H9 (cell line): ENCODE results near the gene SLC16A6. TPM values are rescaled to one million over a fixed set of nuclear protein-coding genes. Genes with fewer than 3 reads are reported as not detected.

Experiments
- DNase-seq: peaks from one replicate; pipeline ENCODE4 v3.0.0-alpha.2; 2017
- H2AFZ ChIP-seq: one replicate; pipeline ENCODE4 v1.6.1; 2013; ENCODE audit warnings: mild to moderate bottlenecking, low read length, control low read depth, moderate library complexity
- H2AK5ac ChIP-seq: 2 replicates; pipeline ENCODE4 v1.6.1; 2013; ENCODE audit warnings: low read length, control low read depth, mixed read lengths; ENCODE audit not compliant: insufficient read length
- H2BK120ac ChIP-seq: one replicate; pipeline ENCODE4 v1.6.1; 2013; ENCODE audit warnings: low read depth, mild to moderate bottlenecking, low read length, control low read depth, inconsistent platforms; ENCODE audit not compliant: poor library complexity, severe bottlenecking
- H2BK12ac ChIP-seq: 2 replicates; pipeline ENCODE4 v1.6.1; 2013; ENCODE audit warnings: low read length, control low read depth, mixed read lengths, low read depth; ENCODE audit not compliant: insufficient read length
- H2BK15ac ChIP-seq: 2 replicates; pipeline ENCODE4 v1.6.1; 2013; ENCODE audit warnings: low read depth, low read length, control low read depth
- H2BK20ac ChIP-seq: one replicate; pipeline ENCODE4 v1.6.1; 2013; ENCODE audit warnings: low read depth, mild to moderate bottlenecking, low read length, control low read depth, inconsistent platforms; ENCODE audit not compliant: poor library complexity, severe bottlenecking
- H2BK5ac ChIP-seq: 2 replicates; pipeline ENCODE4 v1.6.1; 2013; ENCODE audit warnings: low read length, control low read depth, mixed read lengths; ENCODE audit not compliant: insufficient read length
- H3K14ac ChIP-seq: 2 replicates; pipeline ENCODE4 v1.6.1; 2013; ENCODE audit warnings: low read length, control low read depth; ENCODE audit not compliant: insufficient read depth
- H3K18ac ChIP-seq: 2 replicates; pipeline ENCODE4 v1.6.1; 2013; ENCODE audit warnings: low read depth, mild to moderate bottlenecking, mixed read lengths, low read length, control low read depth; ENCODE audit not compliant: insufficient read length
- H3K23ac ChIP-seq: 2 replicates; pipeline ENCODE4 v1.6.1; 2013; ENCODE audit warnings: low read length, control low read depth, mixed read lengths, low read depth; ENCODE audit not compliant: insufficient read length
- H3K23me2 ChIP-seq: 2 replicates; pipeline ENCODE4 v1.6.1; 2013; ENCODE audit warnings: low read depth, mild to moderate bottlenecking, mixed read lengths, low read length, control low read depth; ENCODE audit not compliant: insufficient read length, poor library complexity, severe bottlenecking
- H3K27ac ChIP-seq: 2 replicates; pipeline ENCODE4 v1.5.1; 2013; ENCODE audit warnings: low read length, control low read depth, mixed read lengths, low read depth; ENCODE audit not compliant: insufficient read length
- H3K27me3 ChIP-seq: 2 replicates; pipeline ENCODE4 v1.6.1; 2013; ENCODE audit warnings: low read length, control low read depth, inconsistent platforms; ENCODE audit not compliant: insufficient read depth
- H3K4ac ChIP-seq: 2 replicates; pipeline ENCODE4 v1.6.1; 2013; ENCODE audit warnings: low read depth, mild to moderate bottlenecking, control low read depth, inconsistent platforms, low read length, moderate library complexity
- H3K4me1 ChIP-seq: 2 replicates; pipeline ENCODE4 v1.6.1; 2013; ENCODE audit warnings: low read length, control low read depth, inconsistent platforms; ENCODE audit not compliant: insufficient read depth
- H3K4me2 ChIP-seq: 2 replicates; pipeline ENCODE4 v1.6.1; 2013; ENCODE audit warnings: low read length, control low read depth, mixed read lengths; ENCODE audit not compliant: insufficient read length, insufficient read depth
- H3K56ac ChIP-seq: 2 replicates; pipeline ENCODE4 v1.6.1; 2013; ENCODE audit warnings: low read depth, mild to moderate bottlenecking, mixed read lengths, low read length, control low read depth; ENCODE audit not compliant: insufficient read length
- H3K79me1 ChIP-seq: 2 replicates; pipeline ENCODE4 v1.6.1; 2013; ENCODE audit warnings: low read depth, mild to moderate bottlenecking, moderate library complexity, low read length, control low read depth, inconsistent platforms; ENCODE audit not compliant: insufficient read depth, poor library complexity, severe bottlenecking
- H3K79me2 ChIP-seq: 2 replicates; pipeline ENCODE4 v1.6.1; 2013; ENCODE audit warnings: low read length, control low read depth, inconsistent platforms; ENCODE audit not compliant: insufficient read depth
- H3K9ac ChIP-seq: 2 replicates; pipeline ENCODE4 v1.6.1; 2013; ENCODE audit warnings: low read length, control low read depth, mixed read lengths; ENCODE audit not compliant: insufficient read length; ENCODE audit errors: extremely low read depth
- H3K9me3 ChIP-seq: one replicate; pipeline ENCODE4 v1.6.1; 2013; ENCODE audit warnings: low read depth, low read length, inconsistent platforms; ENCODE audit not compliant: control insufficient read depth
- H3T11ph ChIP-seq: one replicate; pipeline ENCODE4 v1.6.1; 2013; ENCODE audit warnings: mild to moderate bottlenecking, low read length, control low read depth, inconsistent platforms
- H4K20me1 ChIP-seq: one replicate; pipeline ENCODE4 v1.6.1; 2013; ENCODE audit not compliant: control insufficient read depth, insufficient read length, insufficient read depth
- H4K5ac ChIP-seq: 2 replicates; pipeline ENCODE4 v1.6.1; 2013; ENCODE audit warnings: low read depth, mild to moderate bottlenecking, mixed read lengths, low read length, control low read depth; ENCODE audit not compliant: insufficient read length
- H4K8ac ChIP-seq: replicated peaks from 2 replicates; pipeline ENCODE4 v1.6.1; 2013; ENCODE audit warnings: low read length, control low read depth, mixed read lengths, low read depth; ENCODE audit not compliant: insufficient read length
- H4K91ac ChIP-seq: 2 replicates; pipeline ENCODE4 v1.6.1; 2013; ENCODE audit warnings: low read depth, mild to moderate bottlenecking, moderate library complexity, mixed read lengths, low read length, control low read depth; ENCODE audit not compliant: insufficient read length
- H3K27ac Mint-ChIP-seq, 3 experiments: 2 replicates in 2 of 3; 3 replicates in 1 of 3; pipeline ENCODE4 v1.8.0; 2020 to 2021; ENCODE audit warnings: mixed read lengths in 3 of 3, mild to moderate bottlenecking in 1 of 3, moderate library complexity in 1 of 3
- H3K27me3 Mint-ChIP-seq: 2 replicates; pipeline ENCODE4 v1.8.0; 2021; ENCODE audit warnings: low read depth, mild to moderate bottlenecking, moderate library complexity, mixed read lengths
- H3K36me3 Mint-ChIP-seq, 3 experiments: 2 replicates in 2 of 3; 3 replicates in 1 of 3; pipeline ENCODE4 v1.8.0; 2020 to 2021; ENCODE audit warnings: low read depth in 3 of 3, mixed read lengths in 3 of 3; ENCODE audit not compliant: insufficient read depth in 1 of 3
- H3K4me1 Mint-ChIP-seq, 2 experiments: 2 replicates each; pipeline ENCODE4 v1.8.0; 2020; ENCODE audit warnings: mixed read lengths in 2 of 2
- H3K4me3 Mint-ChIP-seq, 2 experiments: 2 replicates in 1 of 2; 3 replicates in 1 of 2; pipeline ENCODE4 v1.8.0; 2020 to 2021; ENCODE audit warnings: mild to moderate bottlenecking in 2 of 2, mixed read lengths in 2 of 2, moderate library complexity in 1 of 2
- H3K9me3 Mint-ChIP-seq, 2 experiments: 2 replicates in 1 of 2; 3 replicates in 1 of 2; pipeline ENCODE4 v1.8.0; 2020; ENCODE audit warnings: mild to moderate bottlenecking in 2 of 2, mixed read lengths in 2 of 2, moderate library complexity in 1 of 2
- WGBS: extraction: QIAGEN DNeasy Blood & Tissue Kit; methylation state at CpG from one replicate; pipeline ENCODE4 v1.1.7; 2013; ENCODE audit warnings: missing lambda C conversion rate, low lambda C conversion rate, mixed read lengths; ENCODE audit not compliant: insufficient read length; ENCODE audit errors: extremely low coverage; 5-methylcytosine and 5-hydroxymethylcytosine counted together
- total RNA-seq: library from RNA; stranded (reverse); gene quantifications from 2 replicates; pipeline ENCODE4 v1.2.1, GENCODE V29; 2021
- TF ChIP-seq, protein P1 (sequence below): fragments of 200-600 bp; sonication (generic); conservative IDR thresholded peaks from 3 replicates; pipeline ENCODE4 v1.8.0; 2021; ENCODE audit warnings: antibody characterized with exemption, mild to moderate bottlenecking

SLC16A6 gene
- total RNA-seq, 1 experiment from 2014 or later: 0.33 TPM

DNA sequence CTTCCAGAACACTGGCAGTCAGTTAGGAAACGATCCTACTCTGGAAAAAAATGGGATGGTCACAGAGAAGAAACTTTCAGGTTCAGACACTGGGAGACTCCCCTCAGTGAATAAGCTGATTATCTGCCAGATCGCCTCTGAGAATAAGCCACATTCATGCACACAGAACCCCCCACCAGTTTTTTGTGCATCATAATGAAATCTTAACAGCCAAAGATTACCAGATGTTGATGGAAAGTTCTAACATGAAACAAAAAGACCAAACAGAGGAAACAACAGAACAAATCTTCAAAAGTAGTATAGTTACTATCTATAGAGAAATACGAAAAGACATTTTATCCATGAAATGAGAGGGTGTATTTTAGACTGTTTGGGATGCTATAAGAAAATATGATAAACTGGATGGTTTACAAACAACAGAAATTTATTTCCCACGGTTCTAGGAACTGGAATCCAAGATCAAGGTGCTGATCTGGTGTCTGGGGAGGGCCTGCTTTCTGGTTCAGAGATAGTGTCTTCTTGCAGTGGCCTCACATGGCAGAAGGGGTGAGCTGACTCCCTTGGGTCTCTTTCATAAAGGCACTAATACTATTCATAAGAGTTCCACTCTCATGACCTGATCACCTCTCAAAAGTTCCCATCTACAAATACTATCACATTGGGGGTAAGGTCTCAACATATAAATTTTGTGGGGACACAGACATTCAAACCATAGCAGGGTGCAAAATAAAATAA lies 51.1 kb downstream of the SLC16A6 start:
- Histone ChIP-seq H3K23ac (no peak overlapping the region), H3K4me2 (no peak overlapping the region), H3K79me2 (no peaks in the 10 kb centered on the region), H2BK5ac (no peak overlapping the region), H4K5ac (no peak overlapping the region), H3T11ph (no peak overlapping the region), H4K91ac (no peak overlapping the region), H3K4ac (no peak overlapping the region), H3K9ac (no peak overlapping the region), H3K14ac (no peak overlapping the region), H3K79me1 (no peaks in the 10 kb centered on the region), H3K56ac (no peak overlapping the region), H2BK20ac (no peak overlapping the region), H3K9me3 (no peaks in the 10 kb centered on the region), H2AFZ (no peak overlapping the region), H4K20me1 (no peaks in the 10 kb centered on the region), H3K27me3 (no peaks in the 10 kb centered on the region), H2BK120ac (no peak overlapping the region), H2AK5ac (no peak overlapping the region), H4K8ac (no peak overlapping the region), H3K27ac (no peak overlapping the region), H3K4me1 (no peaks in the 10 kb centered on the region), H3K18ac (no peak overlapping the region), H3K23me2 (no peaks in the 10 kb centered on the region), H2BK12ac (no peak overlapping the region), H2BK15ac (no peak overlapping the region)
- DNase-seq: no peak
- Mint-ChIP-seq H3K9me3 (no peaks in the 10 kb centered on the region), H3K4me1 (peaks cover 16% of the 10 kb centered on the region in 2 experiments), H3K4me3 (no peak overlapping the region), H3K36me3 (no peaks in the 10 kb centered on the region), H3K27ac (peak overlapping the region in 2 of 3 experiments; percentile 37; a peak in 2 of 7 replicates), H3K27me3 (no peaks in the 10 kb centered on the region)
- no CpG with 5 or more reads among the region's 4 CpGs for WGBS
- TF ChIP-seq, protein P1, sequence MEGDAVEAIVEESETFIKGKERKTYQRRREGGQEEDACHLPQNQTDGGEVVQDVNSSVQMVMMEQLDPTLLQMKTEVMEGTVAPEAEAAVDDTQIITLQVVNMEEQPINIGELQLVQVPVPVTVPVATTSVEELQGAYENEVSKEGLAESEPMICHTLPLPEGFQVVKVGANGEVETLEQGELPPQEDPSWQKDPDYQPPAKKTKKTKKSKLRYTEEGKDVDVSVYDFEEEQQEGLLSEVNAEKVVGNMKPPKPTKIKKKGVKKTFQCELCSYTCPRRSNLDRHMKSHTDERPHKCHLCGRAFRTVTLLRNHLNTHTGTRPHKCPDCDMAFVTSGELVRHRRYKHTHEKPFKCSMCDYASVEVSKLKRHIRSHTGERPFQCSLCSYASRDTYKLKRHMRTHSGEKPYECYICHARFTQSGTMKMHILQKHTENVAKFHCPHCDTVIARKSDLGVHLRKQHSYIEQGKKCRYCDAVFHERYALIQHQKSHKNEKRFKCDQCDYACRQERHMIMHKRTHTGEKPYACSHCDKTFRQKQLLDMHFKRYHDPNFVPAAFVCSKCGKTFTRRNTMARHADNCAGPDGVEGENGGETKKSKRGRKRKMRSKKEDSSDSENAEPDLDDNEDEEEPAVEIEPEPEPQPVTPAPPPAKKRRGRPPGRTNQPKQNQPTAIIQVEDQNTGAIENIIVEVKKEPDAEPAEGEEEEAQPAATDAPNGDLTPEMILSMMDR: no peak
